Natural killer cell (primary cell): ENCODE data around the gene LZTFL1. TPM values are rescaled to one million over a fixed set of nuclear protein-coding genes. Genes with fewer than 3 reads are reported as not detected.

ENCODE experiments used
- ATAC-seq, 3 donors: fragments of 150-1000 bp in 2 of 3; fragments of 200-7000 bp in 1 of 3; cut with Tn5 transposase; 1 replicate in 1 of 3; 2 replicates in 2 of 3; pipeline ENCODE4 v1.10.0; 2021; ENCODE audit warnings: mild to moderate bottlenecking in 2 of 3, moderate library complexity in 2 of 3
- DNase-seq, 2 donors: peaks; one replicate each; pipeline versions ENCODE4 v3.0.0 to v3.0.0-alpha.2; 2013 to 2021; ENCODE audit warnings: mixed read lengths in 1 of 2
- H3K27ac ChIP-seq: one replicate; pipeline ENCODE4 v1.5.1; 2013; ENCODE audit warnings: mild to moderate bottlenecking, low read length
- H3K27me3 ChIP-seq: one replicate; pipeline ENCODE4 v1.6.1; 2013; ENCODE audit warnings: low read length; ENCODE audit not compliant: control insufficient read depth, insufficient read depth
- H3K36me3 ChIP-seq: one replicate; pipeline ENCODE4 v1.6.1; 2013; ENCODE audit warnings: low read length; ENCODE audit not compliant: control insufficient read depth, insufficient read depth
- H3K4me1 ChIP-seq: one replicate; pipeline ENCODE4 v1.6.1; 2013; ENCODE audit warnings: low read length; ENCODE audit not compliant: control insufficient read depth, insufficient read depth
- H3K4me3 ChIP-seq: one replicate; pipeline ENCODE4 v1.5.1; 2013; ENCODE audit warnings: low read length
- H3K9me3 ChIP-seq: one replicate; pipeline ENCODE4 v1.6.1; 2013; ENCODE audit warnings: low read length; ENCODE audit not compliant: control insufficient read depth, insufficient read depth
- H3K27ac Mint-ChIP-seq, 2 donors: one replicate each; pipeline ENCODE4 v1.8.0; 2022; ENCODE audit warnings: mild to moderate bottlenecking in 2 of 2, mixed read lengths in 2 of 2, moderate library complexity in 1 of 2
- H3K27me3 Mint-ChIP-seq, 2 donors: one replicate each; pipeline ENCODE4 v1.8.0; 2022; ENCODE audit warnings: low read depth in 2 of 2, mixed read lengths in 2 of 2
- H3K36me3 Mint-ChIP-seq: one replicate; pipeline ENCODE4 v1.8.0; 2022; ENCODE audit warnings: mixed read lengths
- H3K4me1 Mint-ChIP-seq, 2 donors: one replicate each; pipeline ENCODE4 v1.8.0; 2022; ENCODE audit warnings: mixed read lengths in 2 of 2
- H3K4me3 Mint-ChIP-seq: one replicate; pipeline ENCODE4 v1.8.0; 2022; ENCODE audit warnings: mild to moderate bottlenecking, moderate library complexity, mixed read lengths
- H3K9me3 Mint-ChIP-seq, 2 donors: one replicate each; pipeline ENCODE4 v1.8.0; 2022; ENCODE audit warnings: mixed read lengths in 2 of 2
- CTCF ChIP-seq: fragments of 200-600 bp; IDR thresholded peaks from one replicate; pipeline ENCODE4 v1.8.0; 2022; ENCODE audit warnings: antibody characterized with exemption
- WGBS: methylation state at CpG from one replicate; pipeline ENCODE4 v1.1.7; 2013; ENCODE audit warnings: missing lambda C conversion rate; ENCODE audit not compliant: insufficient coverage; 5-methylcytosine and 5-hydroxymethylcytosine counted together
- intact Hi-C: fragments of 100-400 bp; cut with micrococcal nuclease; formaldehyde crosslinking; loops from one replicate; pipeline ENCODE4 v1.14.2; 2022
- total RNA-seq, 4 donors: library from RNA; stranded (reverse); fragments of 120-200 nt in 1 of 4; gene quantifications; one replicate each; pipeline versions ENCODE4 v1.2.3 to v1.2.4, GENCODE V29; 2013 to 2022

Gene LZTFL1
- total RNA-seq, 3 donors from 2014 or later (not counting 1 experiment from before 2014, with no cell fraction given): 16.4 to 19.8 (median 17.2) TPM

GRCh38 chr3:45884368-45885201, 42.7 kb upstream of the LZTFL1 start:
- Mint-ChIP-seq H3K4me1 (peaks cover 20 to 31% of the 10 kb centered on the region in 2 donors), H3K9me3 (no peaks in the 10 kb centered on the region), H3K27me3 (peaks cover 6 to 28% of the 10 kb centered on the region in 2 donors), H3K36me3 (no peaks in the 10 kb centered on the region), H3K27ac (no peak overlapping the region), H3K4me3 (no peak overlapping the region)
- intact Hi-C loops: no loop called here
- H3K36me3 ChIP-seq: no peaks in the 10 kb centered on the region
- no peak overlapping the region for H3K27ac ChIP-seq
- ATAC-seq (no peak), DNase-seq (no peak)
- H3K27me3 ChIP-seq: peaks cover 13% of the 10 kb centered on the region
- no peak overlapping the region for H3K4me3 ChIP-seq
- H3K9me3 ChIP-seq: no peaks in the 10 kb centered on the region
- H3K4me1 ChIP-seq: peaks cover 25% of the 10 kb centered on the region
- no peak for TF ChIP-seq CTCF
- WGBS: 88% methylated on average over 23 of the region's 23 CpGs

- peaks cover 13% of the 10 kb centered on the region for H3K27me3 ChIP-seq
- H3K27ac Mint-ChIP-seq: peak overlapping the region; percentile 70 to 79
- peaks cover 20 to 32% of the 10 kb centered on the region in 2 donors for H3K4me1 Mint-ChIP-seq
- peaks cover 3 to 29% of the 10 kb centered on the region in 2 donors for H3K27me3 Mint-ChIP-seq
- intact Hi-C loops: loop anchor here (1.0 kb wide), 2 partner anchors 11 to 34 kb away; no protein-coding TSS in a partner anchor
- ATAC-seq (peak; percentile 86 to 95 (median 92)), DNase-seq (peak; percentile 32 to 74)
- H3K9me3 Mint-ChIP-seq: no peaks in the 10 kb centered on the region
- H3K9me3 ChIP-seq: no peaks in the 10 kb centered on the region
- 30% methylated on average over 8 of the region's 8 CpGs for WGBS
- no peaks in the 10 kb centered on the region for H3K36me3 ChIP-seq
- H3K27ac ChIP-seq: peak overlapping the region; percentile 0
- peak overlapping the region; percentile 45 for H3K4me3 Mint-ChIP-seq
- TF ChIP-seq CTCF: no peak
- no peaks in the 10 kb centered on the region for H3K36me3 Mint-ChIP-seq
- H3K4me3 ChIP-seq: no peak overlapping the region
- peaks cover 25% of the 10 kb centered on the region for H3K4me1 ChIP-seq
Observed at GRCh38 chr3:45881078-45882022, 39.4 kb upstream of the LZTFL1 start.

- H3K27me3 Mint-ChIP-seq: peaks cover 3 to 31% of the 10 kb centered on the region in 2 donors
- ATAC-seq (peak in 1 of 3 donors; percentile 2), DNase-seq (no peak)
- H3K9me3 Mint-ChIP-seq: no peaks in the 10 kb centered on the region
- H3K27ac Mint-ChIP-seq: peak overlapping the region; percentile 70 to 79
- H3K36me3 Mint-ChIP-seq: no peaks in the 10 kb centered on the region
- intact Hi-C loops: loop anchor here (1.0 kb wide), 2 partner anchors 10 to 35 kb away; no protein-coding TSS in a partner anchor
- Histone ChIP-seq H3K9me3 (no peaks in the 10 kb centered on the region), H3K36me3 (no peaks in the 10 kb centered on the region), H3K27ac (peak overlapping the region; percentile 34), H3K4me1 (peaks cover 25% of the 10 kb centered on the region), H3K4me3 (no peak overlapping the region), H3K27me3 (peaks cover 16% of the 10 kb centered on the region)
- peaks cover 20 to 32% of the 10 kb centered on the region in 2 donors for H3K4me1 Mint-ChIP-seq
- H3K4me3 Mint-ChIP-seq: peak overlapping the region; percentile 45
- 93% methylated on average over 2 of the region's 3 CpGs for WGBS
- no peak for TF ChIP-seq CTCF
Observed at GRCh38 chr3:45880725-45881077, 38.8 kb upstream of the LZTFL1 start.
